ENCODE results near the gene TANGO2.
A peak's percentile ranks its signal among the peaks of the same experiment; 100 is the strongest.

Gene TANGO2

GRCh38 chr22:20021196-20022181, 579 bp downstream of the TANGO2 start:
- peak overlapping the region; percentile 40 for H2BK120ac ChIP-seq (ENCODE audit: insufficient read depth, low read length, poor library complexity)
- H2AFZ ChIP-seq (ENCODE audit: insufficient read depth, low read length, poor library complexity): peak overlapping the region; percentile 74
- peak overlapping the region; percentile 40 for H2AK5ac ChIP-seq (ENCODE audit: low read length)
- H3K9ac ChIP-seq (ENCODE audit: low read length): peak overlapping the region; percentile 82
- H3K79me2 ChIP-seq (ENCODE audit: control insufficient read depth, insufficient read depth, low read length, poor library complexity): peaks cover 6% of the 10 kb centered on the region
- peak overlapping the region; percentile 81 for H3K4me2 ChIP-seq (ENCODE audit: low read length)
- H3K4me1 ChIP-seq (ENCODE audit: control insufficient read depth in 1 of 2, insufficient read depth in 2 of 2, low read length in 2 of 2): peaks cover 15% of the 10 kb centered on the region in 2 experiments
- peak overlapping the region; percentile 22 for H2BK5ac ChIP-seq (ENCODE audit: low read depth, low read length, poor library complexity)
- H2BK12ac ChIP-seq (ENCODE audit: low read length): no peak overlapping the region
- peaks cover 9% of the 10 kb centered on the region for H3K79me1 ChIP-seq (ENCODE audit: low read length)
- DNase-seq: peak; percentile 75 to 78
- peak overlapping the region; percentile 94 for H4K12ac ChIP-seq (ENCODE audit: low read depth, low read length)
- no peak overlapping the region for H3K27ac ChIP-seq (ENCODE audit: low read depth, low read length)
- peak overlapping the region; percentile 88 for H3K14ac ChIP-seq (ENCODE audit: low read length)
- H4K8ac ChIP-seq (ENCODE audit: low read depth, low read length): peak overlapping the region; percentile 93
- H3K4ac ChIP-seq (ENCODE audit: low read depth, low read length): peak overlapping the region; percentile 41
- H3K36me3 ChIP-seq (ENCODE audit: control insufficient read depth in 1 of 2, insufficient read depth in 2 of 2, low read length in 2 of 2): peaks cover 0 to 2% of the 10 kb centered on the region in 2 experiments
- H3K27me3 ChIP-seq (ENCODE audit: insufficient read depth, low read length): peaks cover 10% of the 10 kb centered on the region
- no CpG with 5 or more reads among the region's 36 CpGs for WGBS (ENCODE audit: extremely low coverage, insufficient coverage, insufficient read length)
- H3K9me3 ChIP-seq (ENCODE audit: insufficient read depth, low read depth, low read length): peaks cover 3% of the 10 kb centered on the region
- peak overlapping the region; percentile 80 for H4K91ac ChIP-seq (ENCODE audit: low read depth, low read length)
- H3K18ac ChIP-seq (ENCODE audit: low read length): peak overlapping the region; percentile 80
- no peak overlapping the region for H3K23ac ChIP-seq (ENCODE audit: low read length)
- H3K4me3 ChIP-seq (ENCODE audit: low read depth, low read length): peak overlapping the region; percentile 94

- H3K4me2 ChIP-seq (ENCODE audit: low read length): no peak overlapping the region
- H2AK5ac ChIP-seq (ENCODE audit: low read length): no peak overlapping the region
- no peak overlapping the region for H2AFZ ChIP-seq (ENCODE audit: insufficient read depth, low read length, poor library complexity)
- H2BK120ac ChIP-seq (ENCODE audit: insufficient read depth, low read length, poor library complexity): no peak overlapping the region
- peaks cover 9% of the 10 kb centered on the region for H3K79me1 ChIP-seq (ENCODE audit: low read length)
- peak overlapping the region; percentile 1 for H3K4ac ChIP-seq (ENCODE audit: low read depth, low read length)
- no CpG with 5 or more reads among the region's 11 CpGs for WGBS (ENCODE audit: extremely low coverage, insufficient coverage, insufficient read length)
- no peak overlapping the region for H3K14ac ChIP-seq (ENCODE audit: low read length)
- H4K91ac ChIP-seq (ENCODE audit: low read depth, low read length): no peak overlapping the region
- H3K18ac ChIP-seq (ENCODE audit: low read length): no peak overlapping the region
- peaks cover 12 to 15% of the 10 kb centered on the region in 2 experiments for H3K4me1 ChIP-seq (ENCODE audit: control insufficient read depth in 1 of 2, insufficient read depth in 2 of 2, low read length in 2 of 2)
- no peak overlapping the region for H4K8ac ChIP-seq (ENCODE audit: low read depth, low read length)
- peaks cover 6% of the 10 kb centered on the region for H3K79me2 ChIP-seq (ENCODE audit: control insufficient read depth, insufficient read depth, low read length, poor library complexity)
- H3K4me3 ChIP-seq (ENCODE audit: low read depth, low read length): no peak overlapping the region
- H4K12ac ChIP-seq (ENCODE audit: low read depth, low read length): no peak overlapping the region
- peaks cover 0 to 5% of the 10 kb centered on the region in 2 experiments for H3K36me3 ChIP-seq (ENCODE audit: control insufficient read depth in 1 of 2, insufficient read depth in 2 of 2, low read length in 2 of 2)
- H3K9me3 ChIP-seq (ENCODE audit: insufficient read depth, low read depth, low read length): peaks cover 6% of the 10 kb centered on the region
- H3K9ac ChIP-seq (ENCODE audit: low read length): no peak overlapping the region
- no peak overlapping the region for H3K23ac ChIP-seq (ENCODE audit: low read length)
- H2BK12ac ChIP-seq (ENCODE audit: low read length): no peak overlapping the region
- no peak for DNase-seq
- H3K27ac ChIP-seq (ENCODE audit: low read depth, low read length): no peak overlapping the region
- H2BK5ac ChIP-seq (ENCODE audit: low read depth, low read length, poor library complexity): no peak overlapping the region
- H3K27me3 ChIP-seq (ENCODE audit: insufficient read depth, low read length): peaks cover 9% of the 10 kb centered on the region
Observed at GRCh38 chr22:20022231-20022977, 1.5 kb downstream of the TANGO2 start.

GRCh38 chr22:20022978-20023613, 2.2 kb downstream of the TANGO2 start:
- Histone ChIP-seq H3K4me1 (ENCODE audit: control insufficient read depth in 1 of 2, insufficient read depth in 2 of 2, low read length in 2 of 2) (peaks cover 12 to 15% of the 10 kb centered on the region in 2 experiments), H3K9me3 (ENCODE audit: insufficient read depth, low read depth, low read length) (peaks cover 4% of the 10 kb centered on the region), H3K27me3 (ENCODE audit: insufficient read depth, low read length) (peaks cover 2% of the 10 kb centered on the region), H3K79me2 (ENCODE audit: control insufficient read depth, insufficient read depth, low read length, poor library complexity) (peaks cover 6% of the 10 kb centered on the region), H2AFZ (ENCODE audit: insufficient read depth, low read length, poor library complexity) (no peak overlapping the region), H4K8ac (ENCODE audit: low read depth, low read length) (no peak overlapping the region), H3K4me2 (ENCODE audit: low read length) (no peak overlapping the region), H4K91ac (ENCODE audit: low read depth, low read length) (no peak overlapping the region), H2BK120ac (ENCODE audit: insufficient read depth, low read length, poor library complexity) (no peak overlapping the region), H3K23ac (ENCODE audit: low read length) (no peak overlapping the region), H3K79me1 (ENCODE audit: low read length) (peaks cover 9% of the 10 kb centered on the region), H3K27ac (ENCODE audit: low read depth, low read length) (no peak overlapping the region), H3K4me3 (ENCODE audit: low read depth, low read length) (no peak overlapping the region), H4K12ac (ENCODE audit: low read depth, low read length) (no peak overlapping the region), H3K14ac (ENCODE audit: low read length) (no peak overlapping the region), H2BK12ac (ENCODE audit: low read length) (no peak overlapping the region), H2AK5ac (ENCODE audit: low read length) (no peak overlapping the region), H3K9ac (ENCODE audit: low read length) (no peak overlapping the region), H2BK5ac (ENCODE audit: low read depth, low read length, poor library complexity) (no peak overlapping the region), H3K18ac (ENCODE audit: low read length) (no peak overlapping the region), H3K4ac (ENCODE audit: low read depth, low read length) (no peak overlapping the region), H3K36me3 (ENCODE audit: control insufficient read depth in 1 of 2, insufficient read depth in 2 of 2, low read length in 2 of 2) (peaks cover 0 to 5% of the 10 kb centered on the region in 2 experiments)
- no peak for DNase-seq
- no CpG with 5 or more reads among the region's 10 CpGs for WGBS (ENCODE audit: extremely low coverage, insufficient coverage, insufficient read length)

GRCh38 chr22:20024225-20024624, 3.3 kb downstream of the TANGO2 start:
- H4K12ac ChIP-seq (ENCODE audit: low read depth, low read length): no peak overlapping the region
- no peak overlapping the region for H3K9ac ChIP-seq (ENCODE audit: low read length)
- H4K91ac ChIP-seq (ENCODE audit: low read depth, low read length): no peak overlapping the region
- H3K4ac ChIP-seq (ENCODE audit: low read depth, low read length): no peak overlapping the region
- no peaks in the 10 kb centered on the region for H3K27me3 ChIP-seq (ENCODE audit: insufficient read depth, low read length)
- no peak overlapping the region for H3K23ac ChIP-seq (ENCODE audit: low read length)
- peaks cover 4% of the 10 kb centered on the region for H3K9me3 ChIP-seq (ENCODE audit: insufficient read depth, low read depth, low read length)
- no peak overlapping the region for H2BK120ac ChIP-seq (ENCODE audit: insufficient read depth, low read length, poor library complexity)
- peaks cover 9% of the 10 kb centered on the region for H3K79me1 ChIP-seq (ENCODE audit: low read length)
- no peak overlapping the region for H2BK5ac ChIP-seq (ENCODE audit: low read depth, low read length, poor library complexity)
- no peak overlapping the region for H4K8ac ChIP-seq (ENCODE audit: low read depth, low read length)
- peaks cover 6% of the 10 kb centered on the region for H3K79me2 ChIP-seq (ENCODE audit: control insufficient read depth, insufficient read depth, low read length, poor library complexity)
- H2BK12ac ChIP-seq (ENCODE audit: low read length): no peak overlapping the region
- no peak overlapping the region for H2AK5ac ChIP-seq (ENCODE audit: low read length)
- no peak overlapping the region for H3K4me2 ChIP-seq (ENCODE audit: low read length)
- no peak overlapping the region for H3K4me3 ChIP-seq (ENCODE audit: low read depth, low read length)
- peaks cover 0 to 5% of the 10 kb centered on the region in 2 experiments for H3K36me3 ChIP-seq (ENCODE audit: control insufficient read depth in 1 of 2, insufficient read depth in 2 of 2, low read length in 2 of 2)
- H3K18ac ChIP-seq (ENCODE audit: low read length): no peak overlapping the region
- H2AFZ ChIP-seq (ENCODE audit: insufficient read depth, low read length, poor library complexity): no peak overlapping the region
- H3K14ac ChIP-seq (ENCODE audit: low read length): no peak overlapping the region
- H3K27ac ChIP-seq (ENCODE audit: low read depth, low read length): no peak overlapping the region
- H3K4me1 ChIP-seq (ENCODE audit: control insufficient read depth in 1 of 2, insufficient read depth in 2 of 2, low read length in 2 of 2): peaks cover 12 to 15% of the 10 kb centered on the region in 2 experiments
- DNase-seq: no peak
- no CpG with 5 or more reads among the region's 13 CpGs for WGBS (ENCODE audit: extremely low coverage, insufficient coverage, insufficient read length)
